ENCODE results near the gene TXNL4A.

DNA sequence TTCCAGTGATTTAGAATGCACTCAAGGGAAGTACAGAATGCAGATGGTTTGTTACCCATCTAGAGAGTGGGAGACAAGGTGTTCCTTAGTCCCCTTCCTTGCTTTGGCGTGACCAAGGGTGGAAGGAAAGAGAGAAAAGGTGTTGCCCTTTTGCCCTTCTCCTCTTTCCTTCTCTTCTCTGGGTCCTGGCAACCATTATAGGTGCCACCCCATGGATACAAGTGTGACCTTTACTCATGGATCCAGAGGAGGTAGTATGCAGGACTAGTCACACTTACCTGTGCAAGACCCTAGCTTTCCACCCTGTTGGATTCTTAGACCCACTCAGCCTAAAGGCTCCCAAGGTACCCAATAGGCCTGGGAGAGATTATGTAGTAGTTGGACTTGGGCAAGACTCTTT is 34.2 kb upstream of the TXNL4A start:
- no peak for TF ChIP-seq CTCF (IDR thresholded peaks at IDR 0.05; ENCODE audit: insufficient read depth, low read length)
- peak; percentile 51; the same call in 1 of the 2 replicates for TF ChIP-seq POLR2AphosphoS5 (IDR thresholded peaks at IDR 0.05; ENCODE audit: low read depth)

Measured in HL-60 (cell line).